ENCODE results near the gene AAMP. TPM values are rescaled to one million over a fixed set of nuclear protein-coding genes. Genes with fewer than 3 reads are reported as not detected.

Gene AAMP
- total RNA-seq, 1 donor from 2014 or later, result 48.4 TPM

- intact Hi-C loops (cut with DNase I), result no loop called here
- DNase-seq (no peak), ATAC-seq (ENCODE audit: poor library complexity) (peak; percentile 45)
These were observed 25.7 kb downstream of the AAMP start for GRCh38 chr2:218244204-218244603.

GRCh38 chr2:218238887-218239286 is 31.1 kb downstream of the AAMP start:
- ATAC-seq (ENCODE audit: poor library complexity) (no peak), DNase-seq (no peak)
- intact Hi-C loops (cut with DNase I), result no loop called here

DNA sequence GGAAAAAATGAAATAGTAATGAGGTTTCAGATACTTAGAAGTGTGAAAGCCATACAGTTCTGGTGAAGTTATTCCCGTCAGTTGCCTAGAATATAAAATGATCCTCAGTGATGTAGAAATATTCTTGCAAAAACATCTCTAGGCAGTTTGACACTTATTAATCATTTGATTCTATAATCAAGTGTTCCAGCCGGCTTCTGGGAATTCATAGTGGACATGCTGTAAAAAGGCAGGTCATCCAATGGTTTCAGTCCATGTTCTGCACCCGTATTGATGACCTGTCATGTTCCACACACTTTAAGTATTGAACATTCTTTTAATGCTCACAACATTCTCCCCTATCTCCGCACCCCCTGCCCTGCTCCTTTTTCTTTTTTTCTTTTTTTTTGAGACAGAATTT is 33.1 kb downstream of the AAMP start:
- ATAC-seq (ENCODE audit: poor library complexity) (no peak), DNase-seq (no peak)
- intact Hi-C loops (cut with DNase I), result no loop called here

- ATAC-seq (ENCODE audit: poor library complexity) (no peak), DNase-seq (no peak)
- intact Hi-C loops (cut with DNase I), result no loop called here
These were observed 34.9 kb downstream of the AAMP start for GRCh38 chr2:218235017-218235416.

GRCh38 chr2:218234521-218234920 is 35.4 kb downstream of the AAMP start:
- intact Hi-C loops (cut with DNase I), result no loop called here
- DNase-seq, result no peak
- ATAC-seq (ENCODE audit: poor library complexity), result no peak

DNA sequence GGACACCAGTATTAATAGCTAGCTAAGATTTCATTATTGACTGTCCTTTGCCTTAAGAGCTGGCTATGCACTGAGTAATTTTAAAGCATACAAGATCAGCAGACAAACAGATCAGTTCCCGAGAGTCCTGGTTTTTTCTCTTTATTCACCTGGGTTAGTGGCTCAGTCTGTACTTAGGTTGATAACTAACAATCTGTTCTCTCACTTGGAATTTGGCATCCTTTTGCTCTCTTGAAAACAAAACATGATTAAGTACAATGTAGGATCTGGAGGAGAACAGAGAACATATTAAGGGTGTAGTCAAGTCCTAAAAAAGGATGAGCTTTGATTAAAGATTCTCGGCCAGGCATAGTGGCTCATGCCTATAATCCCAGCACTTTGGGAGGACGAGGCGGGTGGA is 36.4 kb downstream of the AAMP start:
- no peak for DNase-seq
- no peak for ATAC-seq (ENCODE audit: poor library complexity)
- intact Hi-C loops (cut with DNase I), result no loop called here

GRCh38 chr2:218230882-218231281 is 39.1 kb downstream of the AAMP start:
- ATAC-seq (ENCODE audit: poor library complexity), result peak; percentile 34
- DNase-seq, result no peak
- intact Hi-C loops (cut with DNase I), result no loop called here

- ATAC-seq (ENCODE audit: poor library complexity) (peak; percentile 25), DNase-seq (no peak)
- intact Hi-C loops (cut with DNase I), result no loop called here
These were observed 40.1 kb downstream of the AAMP start for GRCh38 chr2:218229851-218230250.

- DNase-seq, result no peak
- intact Hi-C loops (cut with DNase I), result no loop called here
- peak; percentile 54 for ATAC-seq (ENCODE audit: poor library complexity)
These were observed 40.7 kb downstream of the AAMP start for GRCh38 chr2:218229239-218229638.

DNA sequence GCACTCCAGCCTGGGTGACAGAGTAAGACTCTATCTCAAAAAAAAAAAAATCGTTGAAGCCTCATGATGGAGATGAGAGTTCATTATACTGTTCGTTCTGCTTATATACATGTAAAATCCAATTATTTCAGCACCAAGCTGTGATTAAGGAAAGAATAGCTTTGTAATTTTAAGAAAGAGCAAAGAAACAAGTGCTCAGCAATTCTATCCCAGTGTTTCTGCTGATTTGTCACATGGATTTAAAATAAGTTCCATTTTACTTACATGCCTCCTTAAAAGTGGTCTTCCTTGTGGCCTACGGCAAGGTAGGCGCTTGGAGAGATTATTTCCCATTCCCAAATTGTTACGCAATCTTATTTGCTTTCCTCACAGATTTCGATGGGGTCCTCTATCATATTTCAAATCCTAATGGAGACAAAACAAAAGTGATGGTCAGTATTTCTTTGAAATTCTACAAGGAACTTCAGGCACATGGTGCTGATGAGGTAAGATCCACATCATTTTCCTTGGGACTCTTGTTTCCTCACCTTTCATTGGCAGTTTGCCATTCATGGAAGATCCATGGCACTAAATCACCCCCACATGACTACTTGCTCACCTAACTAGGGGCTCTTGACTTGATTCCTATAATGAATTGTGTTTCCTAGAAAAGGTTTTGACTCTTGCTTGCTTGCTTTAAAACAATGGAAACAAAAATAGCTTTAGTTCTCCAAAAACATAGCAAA is 41.4 kb downstream of the AAMP start:
- DNase-seq (no peak), ATAC-seq (ENCODE audit: poor library complexity) (no peak)
- intact Hi-C loops (cut with DNase I), result no loop called here

GRCh38 chr2:218226903-218227302 is 43.0 kb downstream of the AAMP start:
- intact Hi-C loops (cut with DNase I), result no loop called here
- ATAC-seq (ENCODE audit: poor library complexity) (no peak), DNase-seq (no peak)

DNA sequence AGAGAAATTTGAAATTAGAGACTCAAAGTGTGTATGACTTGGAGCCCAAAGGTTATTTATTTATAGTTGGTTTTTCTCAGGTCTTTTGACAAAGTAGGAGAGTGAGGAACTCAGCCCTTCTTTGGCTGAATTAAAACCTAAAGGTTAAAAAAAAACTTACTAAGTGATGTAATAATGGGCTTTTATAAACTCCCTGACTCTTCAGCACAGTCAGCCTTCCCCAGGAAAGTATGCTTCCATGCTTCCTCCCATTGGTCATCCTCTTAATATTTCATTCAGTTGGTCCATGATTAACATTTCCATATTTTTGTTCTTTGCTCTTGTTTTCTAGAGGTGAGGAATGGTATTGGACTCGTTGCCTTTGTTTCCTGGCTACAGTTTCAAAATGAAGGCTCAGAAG is 45.8 kb downstream of the AAMP start:
- intact Hi-C loops (cut with DNase I), result loop anchor here (5.0 kb wide), 1 partner anchor 33 kb away; no protein-coding TSS in a partner anchor
- no peak for ATAC-seq (ENCODE audit: poor library complexity)

GRCh38 chr2:218223046-218223445 is 46.9 kb downstream of the AAMP start:
- ATAC-seq (ENCODE audit: poor library complexity), result no peak
- no peak for DNase-seq
- intact Hi-C loops (cut with DNase I), result loop anchor here (5.0 kb wide), 1 partner anchor 34 kb away; no protein-coding TSS in a partner anchor

More for the DNA sequence above, 45.8 kb downstream of the AAMP start:
- DNase-seq, result no peak

GRCh38 chr2:218221000-218221399 is 48.9 kb downstream of the AAMP start:
- intact Hi-C loops (cut with DNase I), result loop anchor here (5.0 kb wide), 1 partner anchor 36 kb away; no protein-coding TSS in a partner anchor
- ATAC-seq (ENCODE audit: poor library complexity), result no peak
- peak; percentile 55 for DNase-seq

- intact Hi-C loops (cut with DNase I), result loop anchor here (5.0 kb wide), 1 partner anchor 37 kb away; no protein-coding TSS in a partner anchor
- ATAC-seq (ENCODE audit: poor library complexity), result no peak
These were observed 50.0 kb downstream of the AAMP start for GRCh38 chr2:218219934-218220333.

DNA sequence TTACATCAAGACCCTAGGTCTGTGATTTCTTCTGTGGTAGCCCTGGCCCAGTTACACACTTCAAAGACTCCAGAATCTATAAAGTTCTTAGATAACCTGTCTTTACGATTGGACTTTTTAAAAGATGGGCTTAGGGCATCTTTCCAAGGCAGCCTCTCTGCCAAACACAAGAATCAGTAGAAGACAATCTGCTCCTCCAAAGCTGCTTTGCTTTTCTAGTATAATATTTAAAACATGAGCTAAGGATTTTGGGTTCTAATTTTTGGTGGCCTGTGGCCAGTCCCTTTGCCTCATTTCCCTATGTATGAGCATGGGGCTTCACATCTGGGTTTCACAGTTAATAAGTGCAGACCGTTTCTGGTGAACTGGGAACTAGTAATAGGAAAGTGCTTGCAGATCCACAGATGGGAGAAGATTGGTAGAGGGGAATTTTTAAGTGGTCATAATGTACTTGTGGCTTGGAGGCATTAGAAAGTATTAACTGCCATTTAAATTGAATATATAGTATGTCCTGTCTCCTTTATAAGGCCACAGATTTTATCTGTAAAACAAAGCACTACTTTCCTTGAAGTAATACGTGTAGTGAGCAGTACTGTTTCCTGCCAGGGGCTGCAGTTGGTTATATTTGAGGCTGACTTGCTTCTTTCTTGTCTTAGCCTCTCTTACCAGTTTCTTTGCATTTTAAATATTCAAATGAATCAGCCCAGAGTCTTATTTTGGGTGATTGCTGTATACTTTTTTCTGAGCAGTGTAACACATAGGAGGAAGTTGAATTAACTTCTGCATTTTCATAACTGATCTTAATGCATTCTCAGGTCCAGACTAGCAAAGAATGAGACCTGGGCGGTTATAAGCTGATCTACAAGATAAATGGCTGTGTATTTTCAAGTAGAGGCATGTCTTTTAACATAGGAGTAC is 51.4 kb downstream of the AAMP start:
- intact Hi-C loops (cut with DNase I), result no loop called here
- no peak for ATAC-seq (ENCODE audit: poor library complexity)
- DNase-seq, result no peak

More at GRCh38 chr2:218219934-218220333, 50.0 kb downstream of the AAMP start:
- DNase-seq, result no peak

GRCh38 chr2:218217360-218218267 is 52.3 kb downstream of the AAMP start:
- DNase-seq (peak; percentile 68), ATAC-seq (ENCODE audit: poor library complexity) (peak; percentile 64)
- intact Hi-C loops (cut with DNase I), result no loop called here

DNA sequence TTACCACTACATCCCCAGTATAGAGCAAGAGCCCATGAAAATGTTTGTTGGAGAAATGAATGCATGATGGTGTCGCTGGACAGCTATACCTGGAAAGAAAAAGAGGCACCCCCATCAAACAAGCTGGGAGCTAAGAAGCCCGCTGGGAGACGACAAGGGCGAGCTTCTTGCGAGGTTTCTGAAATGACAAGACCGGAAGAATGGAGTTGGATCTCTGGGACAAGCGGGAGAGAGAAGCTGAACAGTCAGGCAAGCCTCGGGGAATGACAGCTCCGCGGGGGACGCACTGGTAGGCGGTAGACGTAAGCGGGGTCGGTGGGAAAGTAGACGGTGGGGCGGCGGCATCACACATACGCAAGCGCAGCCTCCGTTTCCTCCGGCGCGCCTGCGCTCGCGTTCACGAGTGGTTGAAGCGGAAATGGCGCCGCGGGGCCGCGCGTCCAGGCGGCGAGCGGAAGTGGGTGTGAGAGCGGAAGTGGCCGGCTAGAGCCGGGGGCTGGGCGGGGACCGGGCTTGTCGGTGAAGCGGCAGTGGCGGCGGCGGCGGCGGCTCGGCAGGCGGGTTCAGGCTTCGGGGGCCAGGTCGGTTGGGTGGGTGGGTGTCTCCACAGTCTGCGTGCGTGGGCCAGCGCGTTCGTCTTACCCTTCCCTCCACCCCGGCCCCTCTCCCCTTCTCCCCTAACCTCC is 53.1 kb downstream of the AAMP start, which contains the start of gene ARPC2:
Gene ARPC2 (plus strand): TSS at position 516 of the 686 bp plus-strand sequence. CDS start 282 bp downstream, outside the sequence.
- DNase-seq (peak; percentile 98), ATAC-seq (ENCODE audit: poor library complexity) (peak; percentile 99)
- intact Hi-C loops (cut with DNase I), result no loop called here
